CD4-positive, alpha-beta T cell treated with Interleukin-17A for 1 hour (primary cell): ENCODE measurements around the gene GLMP.
"Not testable (repeated sequence)": the region's sequence is repeated elsewhere in the genome, so short reads cannot be mapped to it uniquely, and the experiment has no call there.

Source experiments
- DNase-seq: peaks from one replicate; pipeline ENCODE4 v3.0.0-alpha.2; 2020

The GLMP gene, protein sequence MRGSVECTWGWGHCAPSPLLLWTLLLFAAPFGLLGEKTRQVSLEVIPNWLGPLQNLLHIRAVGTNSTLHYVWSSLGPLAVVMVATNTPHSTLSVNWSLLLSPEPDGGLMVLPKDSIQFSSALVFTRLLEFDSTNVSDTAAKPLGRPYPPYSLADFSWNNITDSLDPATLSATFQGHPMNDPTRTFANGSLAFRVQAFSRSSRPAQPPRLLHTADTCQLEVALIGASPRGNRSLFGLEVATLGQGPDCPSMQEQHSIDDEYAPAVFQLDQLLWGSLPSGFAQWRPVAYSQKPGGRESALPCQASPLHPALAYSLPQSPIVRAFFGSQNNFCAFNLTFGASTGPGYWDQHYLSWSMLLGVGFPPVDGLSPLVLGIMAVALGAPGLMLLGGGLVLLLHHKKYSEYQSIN

DNA sequence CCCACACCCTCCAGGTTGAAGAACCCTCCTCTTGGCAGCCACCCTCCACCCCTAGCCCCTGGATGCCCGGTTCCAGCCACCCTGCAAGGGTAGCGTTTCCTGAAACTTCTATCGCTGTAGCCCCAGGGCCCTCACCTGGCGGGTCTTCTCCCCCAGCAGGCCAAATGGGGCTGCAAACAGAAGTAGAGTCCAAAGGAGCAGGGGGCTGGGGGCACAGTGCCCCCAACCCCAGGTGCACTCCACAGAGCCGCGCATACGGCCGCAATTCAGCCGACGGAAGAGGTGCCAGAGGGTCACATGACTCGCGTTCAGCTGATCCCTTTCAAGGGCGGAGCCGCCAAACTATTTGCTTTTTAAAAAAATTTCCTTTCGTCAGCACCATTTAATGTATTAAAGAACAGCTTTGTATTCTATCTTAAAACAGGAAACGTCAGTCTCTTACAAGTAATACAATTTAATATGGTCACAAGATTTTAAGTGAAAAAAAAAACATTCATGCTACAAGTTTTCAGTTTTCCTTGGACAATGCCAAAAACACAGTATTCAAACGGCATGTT, at the start of gene GLMP:
GLMP (minus strand) TSS at position 289 of the 557 bp plus-strand sequence; CDS start at position 255, 34 bp downstream.
- DNase-seq, result peak; percentile 67

DNA sequence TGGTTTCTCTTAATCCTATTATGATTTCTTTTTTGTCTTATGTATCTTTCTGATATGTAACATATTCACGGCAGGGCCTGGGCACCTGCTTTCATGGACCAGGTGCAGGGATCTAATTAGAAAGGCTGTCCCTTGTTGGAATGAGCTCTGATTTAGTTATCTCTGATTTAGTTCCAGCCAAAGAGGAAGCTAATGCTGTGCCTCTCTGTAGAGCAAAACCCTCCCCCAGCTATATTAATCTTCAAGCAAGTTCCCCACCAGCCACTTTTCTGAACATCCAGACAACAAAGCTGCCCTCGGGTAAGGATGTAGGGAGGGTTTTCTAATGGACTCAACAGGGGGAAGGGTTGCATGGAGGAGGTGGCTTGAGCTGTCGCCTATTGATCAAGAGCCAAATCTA, 48.9 kb upstream of the GLMP start:
- DNase-seq, result no peak

DNA sequence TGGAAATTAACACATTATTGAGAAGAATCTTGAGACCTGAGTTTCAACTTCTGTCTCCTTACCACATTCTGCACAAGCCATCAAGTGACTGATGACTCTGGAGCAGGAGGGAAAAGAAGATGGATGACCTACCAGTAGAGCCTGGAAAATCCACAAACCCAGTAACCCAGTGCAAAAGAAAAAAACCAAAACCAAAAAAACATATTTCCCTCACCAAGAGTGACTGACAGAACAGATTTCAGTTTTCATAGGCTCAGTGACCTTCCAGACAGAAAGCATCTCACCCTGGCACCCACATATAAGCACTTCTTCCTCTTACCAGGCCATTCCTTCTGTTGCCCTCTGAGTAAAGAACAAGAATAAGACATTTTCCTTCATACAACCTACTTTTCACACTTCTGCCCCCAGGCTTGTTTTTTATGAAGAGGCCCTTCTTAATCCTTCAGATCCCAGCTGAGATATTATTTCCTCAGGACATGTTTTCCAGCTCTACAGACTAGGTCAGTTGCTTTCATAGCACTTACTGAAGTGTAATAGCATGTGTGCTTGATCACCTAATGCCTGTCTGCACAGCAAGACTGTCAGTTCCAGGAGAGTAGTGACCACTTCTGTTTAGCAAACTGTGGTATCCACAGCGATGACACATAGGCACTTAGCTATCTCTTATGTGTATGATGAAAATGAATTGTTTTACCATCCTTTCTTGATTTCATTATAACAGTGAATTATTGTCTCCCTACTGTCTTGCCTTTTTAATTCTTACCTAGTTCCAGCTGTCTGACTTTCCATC, 46.9 kb upstream of the GLMP start:
- DNase-seq, result no peak

DNA sequence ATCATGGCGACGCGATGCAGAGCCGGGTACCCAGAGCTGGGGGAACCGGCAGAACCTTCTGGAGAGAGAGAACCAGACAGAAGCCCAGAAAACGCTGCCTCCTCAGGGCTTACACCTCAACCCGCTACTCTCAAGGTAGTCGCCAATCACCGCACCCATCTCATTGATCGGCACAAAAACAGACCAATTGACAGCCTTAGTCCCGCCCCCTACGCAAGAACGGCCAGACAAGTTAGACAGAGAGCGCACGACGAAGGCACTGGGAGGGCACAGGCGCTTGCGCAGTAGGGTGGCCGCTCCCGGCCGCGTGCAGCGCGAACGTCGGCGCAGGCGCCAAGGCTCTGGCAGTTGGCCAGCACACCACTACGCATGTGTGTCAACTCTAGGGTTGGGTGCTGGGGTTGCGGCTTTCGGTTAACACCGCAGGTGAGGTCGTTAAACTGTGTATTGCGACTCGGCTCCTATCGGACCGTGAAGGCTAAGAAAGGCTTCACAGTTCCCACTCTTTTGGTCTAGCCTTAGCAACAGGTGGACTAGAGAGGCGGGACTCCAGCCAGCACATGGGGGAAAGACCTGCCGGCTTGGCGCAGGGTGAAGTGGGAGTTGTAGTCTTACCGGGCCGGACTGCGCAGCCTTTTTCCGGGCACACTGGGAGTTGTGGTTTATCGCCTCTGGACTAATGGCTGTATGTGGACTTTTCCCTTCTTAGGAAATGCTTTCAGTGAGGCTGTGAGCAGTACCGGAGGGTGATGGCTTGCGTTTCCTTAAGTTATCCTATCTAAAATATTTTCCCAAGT, 42.9 kb upstream of the GLMP start, which contains the start of the genes CCT3 and TSACC:
CCT3 (minus strand) TSS at position 113 of the 797 bp plus-strand sequence; CDS start at position 5, 108 bp downstream.
TSACC (plus strand) TSS at position 347 of the 797 bp plus-strand sequence. CDS start 1,232 bp downstream, outside the sequence.
- DNase-seq, result peak; percentile 100

DNA sequence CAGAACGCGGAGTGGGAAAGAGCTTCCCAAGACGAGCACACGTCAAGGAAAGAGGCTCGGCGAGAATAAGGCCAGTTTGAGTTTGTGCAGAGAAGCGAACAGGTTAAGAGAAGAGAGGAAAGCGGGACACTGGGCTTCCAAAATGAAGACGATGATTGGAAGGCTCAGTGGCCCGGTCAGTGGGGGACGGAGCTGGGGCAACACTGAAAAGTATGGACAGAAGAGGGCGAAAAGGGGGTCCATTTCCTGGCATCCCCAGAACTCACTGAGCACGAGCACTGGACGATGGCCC, 42.4 kb upstream of the GLMP start:
- no peak for DNase-seq

- no peak for DNase-seq
Observed at GRCh38 chr1:156337052-156337887, 41.8 kb upstream of the GLMP start.

DNA sequence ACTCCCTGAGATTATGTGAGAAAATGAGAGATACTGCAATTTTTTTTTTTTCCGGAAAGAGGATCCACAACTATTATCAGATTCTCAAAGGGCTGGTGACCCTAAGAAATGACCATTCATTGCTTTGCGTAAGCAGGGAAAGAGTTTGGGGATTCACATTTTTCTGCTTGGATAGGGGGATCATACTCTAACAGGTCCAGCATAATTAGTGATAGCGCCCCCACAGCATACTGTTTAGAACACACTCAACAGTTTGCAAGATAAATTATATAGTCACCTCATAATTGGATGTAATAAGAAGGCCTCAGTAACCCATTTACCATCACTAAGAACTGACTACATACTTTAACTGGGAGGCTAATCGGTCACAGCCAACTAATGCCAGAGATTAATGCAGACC, 40.8 kb upstream of the GLMP start:
- no peak for DNase-seq

DNA sequence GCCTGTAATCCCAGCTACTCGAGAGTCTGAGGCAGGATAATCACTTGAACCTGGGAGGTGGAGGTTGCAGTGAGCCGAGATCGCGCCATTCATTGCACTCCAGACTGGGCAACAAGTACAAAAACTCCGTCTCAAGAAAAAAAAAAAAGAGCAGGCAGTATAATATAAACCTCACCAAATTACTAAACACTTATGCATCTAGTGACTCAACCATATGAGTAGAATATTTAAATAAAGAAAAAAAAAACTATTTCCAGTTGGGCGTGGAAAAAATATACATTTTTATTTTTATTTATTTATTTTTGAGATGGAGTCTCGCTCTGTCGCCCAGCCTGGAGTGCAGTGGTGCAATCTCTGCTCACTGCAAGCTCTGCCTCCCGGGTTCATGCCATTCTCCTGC, 27.7 kb upstream of the GLMP start:
- not testable (repeated sequence) for DNase-seq

- DNase-seq, result no peak
Observed at GRCh38 chr1:156320560-156320959, 25.1 kb upstream of the GLMP start.

DNA sequence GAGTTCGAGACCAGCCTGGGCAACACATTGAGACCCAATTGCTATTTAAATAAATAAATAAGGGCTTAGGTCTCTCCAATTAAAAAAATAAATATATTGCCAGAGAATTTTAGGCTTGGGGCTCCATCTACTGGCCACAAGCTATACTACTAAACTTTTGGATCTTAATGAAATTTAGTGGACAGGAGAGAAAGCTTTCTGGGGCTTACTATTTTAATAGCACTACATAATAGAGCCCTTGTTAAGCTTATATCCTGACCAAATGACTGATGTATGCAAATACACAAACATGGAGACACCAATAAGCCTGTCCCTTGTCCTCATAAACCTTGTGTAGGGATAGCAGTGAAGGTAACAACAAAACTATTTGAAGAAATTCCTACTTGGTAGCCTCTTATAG, 24.2 kb upstream of the GLMP start:
- DNase-seq, result peak; percentile 52

GRCh38 chr1:156316909-156317308, 21.4 kb upstream of the GLMP start:
- DNase-seq, result no peak

DNA sequence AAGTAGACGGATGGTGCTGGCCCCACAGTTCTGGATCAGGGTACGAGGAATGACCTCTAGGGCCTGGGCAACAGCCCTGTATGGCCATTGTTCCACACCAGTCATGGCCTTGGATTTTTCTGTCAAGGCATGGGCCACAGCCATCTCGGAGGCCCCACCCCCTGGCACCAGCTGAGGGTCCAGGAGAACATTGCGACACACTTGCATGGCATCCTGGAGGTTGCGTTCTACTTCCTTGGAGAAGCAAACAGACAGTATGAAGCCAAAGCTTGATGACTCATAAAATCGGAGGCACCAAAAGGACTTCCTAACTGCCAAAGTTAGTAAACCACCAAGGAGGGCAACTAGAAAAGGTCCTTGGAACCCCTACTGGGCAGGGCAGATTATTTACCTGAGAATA, 15.5 kb upstream of the GLMP start:
- no peak for DNase-seq

DNA sequence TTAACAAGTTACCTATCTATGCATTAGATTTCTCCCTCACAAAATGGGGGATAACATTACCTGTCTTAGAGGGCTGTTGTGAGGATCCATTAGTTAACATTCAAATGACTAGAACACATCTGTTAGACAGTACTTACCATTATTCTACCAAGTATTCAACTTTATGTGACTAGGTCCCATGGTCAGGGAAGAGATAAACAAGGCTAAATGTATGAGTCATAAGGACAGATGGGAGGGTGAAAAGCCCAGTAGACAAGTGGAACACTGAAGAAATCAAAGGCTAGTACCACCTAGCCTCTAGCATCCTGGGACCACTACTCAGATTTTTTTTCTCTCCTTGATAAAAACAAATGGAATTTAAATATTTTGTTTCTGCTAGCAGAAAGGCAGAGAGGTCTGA, 12.6 kb upstream of the GLMP start:
- no peak for DNase-seq

- no peak for DNase-seq
Observed at GRCh38 chr1:156305215-156305614, 9.7 kb upstream of the GLMP start.

- DNase-seq, result no peak
Observed at GRCh38 chr1:156303241-156303640, 7.8 kb upstream of the GLMP start.

DNA sequence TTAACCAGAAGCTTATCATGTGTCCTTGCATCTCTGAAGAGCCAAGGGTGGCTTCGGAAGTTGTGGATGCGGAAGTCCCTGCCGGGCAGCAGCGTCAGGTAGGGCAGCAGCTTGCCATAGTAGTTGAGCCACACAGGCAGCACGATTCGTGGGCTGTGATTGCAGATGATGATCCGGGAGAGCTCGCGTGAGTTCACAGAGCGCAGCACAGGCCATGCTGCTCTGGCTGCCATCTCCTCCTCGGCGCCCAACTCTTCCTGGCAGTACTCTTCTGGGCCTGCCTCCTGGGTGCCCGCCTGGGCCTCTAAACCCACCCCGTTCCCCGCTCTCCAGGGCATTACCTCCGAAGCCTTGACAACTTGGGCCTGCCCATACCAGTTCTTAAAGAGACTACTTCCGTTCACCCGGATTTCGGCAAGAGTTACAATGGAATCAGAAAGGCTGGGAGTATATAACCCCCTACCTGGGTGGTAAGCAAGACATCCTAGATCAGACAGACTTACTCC, 3.4 kb upstream of the GLMP start, which contains the start of gene VHLL:
VHLL (minus strand) TSS at position 456 of the 506 bp plus-strand sequence; CDS start at position 338, 118 bp downstream.
- DNase-seq, result no peak

DNA sequence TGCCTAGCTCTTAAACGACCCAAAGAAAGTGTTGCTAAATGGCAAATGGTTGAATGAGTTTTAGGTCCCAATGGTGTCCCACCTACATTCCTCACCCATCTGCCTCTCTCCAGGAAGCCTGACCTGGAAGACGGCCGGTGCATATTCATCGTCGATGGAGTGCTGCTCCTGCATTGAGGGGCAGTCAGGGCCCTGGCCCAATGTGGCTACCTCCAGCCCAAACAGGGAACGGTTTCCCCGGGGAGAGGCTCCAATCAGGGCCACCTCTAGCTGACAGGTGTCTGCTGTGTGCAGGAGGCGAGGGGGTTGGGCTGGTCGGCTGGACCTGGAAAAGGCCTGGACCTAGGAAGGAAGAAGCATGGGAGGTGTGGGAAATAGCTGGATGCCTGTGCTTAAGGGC, 1.6 kb downstream of the GLMP start:
- DNase-seq, result no peak

GRCh38 chr1:156293098-156293434, 2.4 kb downstream of the GLMP start:
- DNase-seq, result no peak

DNA sequence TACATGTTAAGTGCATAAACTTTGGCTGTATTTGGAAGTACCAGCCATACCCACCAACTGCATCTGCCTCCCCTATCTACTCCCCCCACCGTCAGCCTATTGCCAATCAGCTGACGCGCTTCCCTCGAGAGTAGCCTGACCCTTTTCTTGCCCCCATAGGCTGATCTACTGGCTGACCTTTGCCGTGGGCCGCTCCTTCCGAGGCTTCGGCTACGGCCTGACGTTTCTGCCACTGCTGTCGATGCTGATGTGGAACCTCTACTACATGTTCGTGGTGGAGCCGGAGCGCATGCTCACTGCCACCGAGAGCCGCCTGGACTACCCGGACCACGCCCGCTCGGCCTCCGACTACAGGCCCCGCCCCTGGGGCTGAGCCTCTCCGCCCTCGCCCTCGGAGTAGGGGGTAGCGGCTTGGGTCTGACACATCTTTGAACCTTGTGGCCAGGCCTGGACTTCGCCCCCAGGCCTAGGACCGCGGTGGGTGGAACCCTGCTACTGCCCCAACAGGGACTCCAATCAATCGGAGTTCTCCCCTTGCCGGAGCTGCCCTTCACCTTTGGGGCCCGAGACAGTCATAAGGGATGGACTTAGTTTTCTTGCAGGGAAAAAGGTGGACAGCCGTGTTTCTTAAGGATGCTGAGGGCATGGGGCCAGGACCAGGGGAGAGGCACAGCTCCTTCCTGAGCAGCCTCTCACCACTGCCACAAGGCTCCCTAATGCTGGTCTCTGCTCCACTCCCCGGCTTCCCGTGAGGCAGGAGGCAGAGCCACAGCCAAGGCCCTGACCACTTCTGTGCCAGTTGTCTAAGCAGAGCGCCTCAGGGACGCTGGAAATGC, 4.0 kb downstream of the GLMP start:
- peak; percentile 25 for DNase-seq

GRCh38 chr1:156289857-156290256, 5.6 kb downstream of the GLMP start:
- no peak for DNase-seq

DNA sequence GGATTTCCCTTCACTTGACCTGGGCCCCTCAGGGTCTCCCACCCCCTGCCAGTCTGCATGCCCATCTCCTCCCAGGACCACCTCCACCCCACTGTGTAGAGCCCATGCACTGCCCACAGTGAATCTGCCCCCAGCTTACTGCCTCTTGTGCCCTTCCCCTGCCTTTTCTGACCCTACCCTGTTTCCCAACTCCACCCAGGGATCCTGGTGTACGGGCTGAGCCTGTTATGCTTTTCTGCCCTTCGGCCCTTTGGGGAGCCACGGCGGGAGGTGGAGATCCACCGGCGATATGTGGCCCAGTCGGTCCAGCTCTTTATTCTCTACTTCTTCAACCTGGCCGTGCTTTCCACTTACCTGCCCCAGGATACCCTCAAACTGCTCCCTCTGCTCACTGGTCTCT, 9.4 kb downstream of the GLMP start:
- no peak for DNase-seq
